MM.1S (cell line): ENCODE results near the gene VASH2.
"Not testable (repeated sequence)": the region's sequence is repeated elsewhere in the genome, so short reads cannot be mapped to it uniquely, and the experiment has no call there.

Source experiments
- DNase-seq: peaks from one replicate; pipeline ENCODE4 v3.0.0-alpha.2; 2015
- H2AFZ ChIP-seq: fragments of 300-600 bp; sonication (generic); 2 replicates; pipeline ENCODE4 v1.6.0; 2016; ENCODE audit warnings: antibody characterized with exemption, low read length
- H3F3A ChIP-seq: fragments of 300-600 bp; sonication (generic); 2 replicates; pipeline ENCODE4 v1.6.1; 2016; ENCODE audit warnings: mild to moderate bottlenecking, antibody characterized with exemption, low read length, moderate library complexity, mixed read lengths; ENCODE audit not compliant: insufficient read depth
- H3K27ac ChIP-seq: fragments of 300-600 bp; sonication (generic); 2 replicates; pipeline ENCODE4 v1.5.1; 2016; ENCODE audit warnings: mild to moderate bottlenecking, low read length
- H3K27me3 ChIP-seq: fragments of 300-600 bp; sonication (generic); replicated peaks from 2 replicates; pipeline ENCODE4 v1.6.0; 2016; ENCODE audit warnings: low read length; ENCODE audit not compliant: insufficient read depth
- H3K36me3 ChIP-seq: fragments of 300-600 bp; sonication (generic); replicated peaks from 2 replicates; pipeline ENCODE4 v1.6.1; 2016; ENCODE audit warnings: mild to moderate bottlenecking, low read length, mixed read lengths; ENCODE audit not compliant: insufficient read depth
- H3K4me1 ChIP-seq: fragments of 300-600 bp; sonication (generic); 2 replicates; pipeline ENCODE4 v1.6.1; 2016; ENCODE audit warnings: low read length, mixed read lengths
- H3K4me2 ChIP-seq: fragments of 300-600 bp; sonication (generic); 2 replicates; pipeline ENCODE4 v1.6.0; 2016; ENCODE audit warnings: low read depth, low read length
- H3K4me3 ChIP-seq: fragments of 300-600 bp; sonication (generic); 2 replicates; pipeline ENCODE4 v1.5.1; 2016; ENCODE audit warnings: low read length, mixed read lengths
- H3K79me2 ChIP-seq: fragments of 300-600 bp; sonication (generic); 2 replicates; pipeline ENCODE4 v1.6.1; 2016; ENCODE audit warnings: mixed run types, low read length, mixed read lengths
- H3K9ac ChIP-seq: fragments of 300-600 bp; sonication (generic); 2 replicates; pipeline ENCODE4 v1.6.1; 2016; ENCODE audit warnings: low read length, mixed read lengths
- H3K9me2 ChIP-seq: fragments of 300-600 bp; sonication (generic); replicated peaks from 2 replicates; pipeline ENCODE4 v1.6.1; 2016; ENCODE audit warnings: mild to moderate bottlenecking, low read length, mixed read lengths; ENCODE audit not compliant: insufficient read depth
- H3K9me3 ChIP-seq: fragments of 300-600 bp; sonication (generic); replicated peaks from 2 replicates; pipeline ENCODE4 v1.6.1; 2016; ENCODE audit warnings: mild to moderate bottlenecking, low read length, mixed read lengths; ENCODE audit not compliant: insufficient read depth
- H4K20me1 ChIP-seq: fragments of 300-600 bp; sonication (generic); 2 replicates; pipeline ENCODE4 v1.6.1; 2016; ENCODE audit warnings: mild to moderate bottlenecking, low read length, moderate library complexity, mixed read lengths; ENCODE audit not compliant: insufficient read depth
- CTCF ChIP-seq: fragments of 300-600 bp; sonication (generic); IDR thresholded peaks from 2 replicates; pipeline ENCODE4 v1.5.1; 2016; ENCODE audit warnings: antibody characterized with exemption, low read length, mixed read lengths
- EZH2 ChIP-seq: fragments of 300-600 bp; sonication (generic); optimal IDR thresholded peaks from 2 replicates; pipeline ENCODE3; 2017; ENCODE audit warnings: low read depth, mild to moderate bottlenecking, antibody characterized with exemption, low read length, mixed read lengths
- EZH2phosphoT487 ChIP-seq: fragments of 300-600 bp; sonication (generic); IDR thresholded peaks from 2 replicates; pipeline ENCODE4 v1.6.1; 2018; ENCODE audit warnings: antibody characterized with exemption, low read length

VASH2 gene

GRCh38 chr1:212986551-212986950 lies 36.2 kb downstream of the VASH2 start:
- Histone ChIP-seq H3F3A (no peaks in the 10 kb centered on the region), H3K4me3 (no peak overlapping the region), H3K4me1 (no peaks in the 10 kb centered on the region), H3K9me3 (no peaks in the 10 kb centered on the region), H3K4me2 (no peak overlapping the region), H3K9me2 (no peaks in the 10 kb centered on the region), H3K27ac (no peak overlapping the region), H3K27me3 (no peaks in the 10 kb centered on the region), H3K9ac (no peak overlapping the region), H3K36me3 (0 out of 2 replicates have a peak, but pooled peaks cover 3% of the 10 kb centered on the region), H2AFZ (no peak overlapping the region), H3K79me2 (no peaks in the 10 kb centered on the region), H4K20me1 (no peaks in the 10 kb centered on the region)
- no peak for DNase-seq
- TF ChIP-seq CTCF = no peak

GRCh38 chr1:212987702-212988322 lies 37.5 kb downstream of the VASH2 start:
- H3K27ac ChIP-seq = no peak overlapping the region
- TF ChIP-seq CTCF (no peak), EZH2phosphoT487 (no peak), EZH2 (no peak)
- no peaks in the 10 kb centered on the region for H3K4me1 ChIP-seq
- no peaks in the 10 kb centered on the region for H3K9me2 ChIP-seq
- no peaks in the 10 kb centered on the region for H3K79me2 ChIP-seq
- H3K27me3 ChIP-seq = no peaks in the 10 kb centered on the region
- H3K4me2 ChIP-seq = no peak overlapping the region
- H3K9me3 ChIP-seq = no peaks in the 10 kb centered on the region
- no peaks in the 10 kb centered on the region for H3F3A ChIP-seq
- no peak overlapping the region for H3K4me3 ChIP-seq
- H2AFZ ChIP-seq = no peak overlapping the region
- 0 out of 2 replicates have a peak, but pooled peaks cover 8% of the 10 kb centered on the region for H3K36me3 ChIP-seq
- no peaks in the 10 kb centered on the region for H4K20me1 ChIP-seq
- no peak for DNase-seq
- H3K9ac ChIP-seq = no peak overlapping the region

- no peaks in the 10 kb centered on the region for H4K20me1 ChIP-seq
- no peak overlapping the region for H3K9ac ChIP-seq
- no peak for DNase-seq
Measured at GRCh38 chr1:212990276-212990675, 39.9 kb downstream of the VASH2 start.

GRCh38 chr1:212993960-212994359 lies 43.6 kb downstream of the VASH2 start:
- not testable (repeated sequence) for H3K79me2 ChIP-seq, H3K27ac ChIP-seq, H3K4me3 ChIP-seq, H3K36me3 ChIP-seq, H3K9me2 ChIP-seq, H3K4me1 ChIP-seq, H3K9ac ChIP-seq, H3K9me3 ChIP-seq, H2AFZ ChIP-seq, H4K20me1 ChIP-seq, H3K27me3 ChIP-seq, H3K4me2 ChIP-seq, H3F3A ChIP-seq, DNase-seq

More at GRCh38 chr1:212990276-212990675, 39.9 kb downstream of the VASH2 start:
- Histone ChIP-seq H3K4me1 (no peaks in the 10 kb centered on the region), H2AFZ (no peak overlapping the region), H3K36me3 (peaks cover 8% of the 10 kb centered on the region; the same call in 1 of the 2 replicates), H3F3A (no peaks in the 10 kb centered on the region), H3K27ac (no peak overlapping the region), H3K4me2 (no peak overlapping the region), H3K27me3 (no peaks in the 10 kb centered on the region), H3K9me3 (no peaks in the 10 kb centered on the region), H3K4me3 (no peak overlapping the region), H3K9me2 (no peaks in the 10 kb centered on the region), H3K79me2 (0 out of 2 replicates have a peak, but pooled peaks cover 2% of the 10 kb centered on the region)
- TF ChIP-seq EZH2 (no peak), EZH2phosphoT487 (no peak), CTCF (no peak)
